SK-N-MC (cell line): ENCODE results near the gene MTA1.

Experiments
- EZH2 ChIP-seq: fragments of 200-600 bp; sonication (generic); IDR thresholded peaks from one replicate; pipeline ENCODE4 v1.6.1; 2017; ENCODE audit warnings: antibody characterized with exemption
- POLR2AphosphoS5 ChIP-seq: IDR thresholded peaks from 2 replicates; pipeline ENCODE4 v1.6.1; 2012; ENCODE audit warnings: mild to moderate bottlenecking, low read depth, low read length, borderline replicate concordance

- no peak for TF ChIP-seq POLR2AphosphoS5
- no peak for TF ChIP-seq EZH2
Observed at GRCh38 chr14:105432657-105433056, 13.0 kb downstream of the MTA1 start.
